K562 (cell line): ENCODE results near the gene BTF3L4. TPM values are rescaled to one million over a fixed set of nuclear protein-coding genes. Genes with fewer than 3 reads are reported as not detected.

Experiments
- ATAC-seq: fragments of 200-7000 bp; cut with Tn5 transposase; 3 replicates; pipeline ENCODE4 v1.9.1; 2020; ENCODE audit warnings: moderate library complexity
- BruUV-seq: library from RNA; stranded (reverse); fragments of 400-500 nt; replicated peaks from 2 replicates; lab custom pipeline; 2021; lab: Mats Ljungman, UMichigan
- CTCF ChIA-PET: fragments of 300-600 bp; formaldehyde crosslinking; extraction: SDS; loops from one replicate; lab custom pipeline; 2021; ENCODE audit warnings: low intra/inter-chr PET ratio; lab: Yijun Ruan, JAX
- POLR2A ChIA-PET: fragments of 300-600, 350-650 bp; sonication (Branson Sonifier 250); formaldehyde crosslinking; extraction: SDS; loops from one replicate; lab custom pipeline; 2021; ENCODE audit warnings: antibody characterized with exemption, inconsistent platforms; lab: Yijun Ruan, JAX
- DNase-seq, 4 experiments: peaks; one replicate each; pipeline versions ENCODE4 v3.0.0 to v3.0.0-alpha.2; 2011 to 2018; ENCODE audit warnings: low spot score in 3 of 4, mixed read lengths in 3 of 4; ENCODE audit errors: extremely low read depth in 1 of 4
- FAIRE-seq: peaks from 2 replicates; lab custom pipeline; 2011; peaks lifted over from hg19 to GRCh38; lab: Jason Lieb, UNC
- H2AFZ ChIP-seq: 2 replicates; pipeline ENCODE4 v1.6.0; 2011; ENCODE audit warnings: low read depth, low read length, control low read depth, inconsistent platforms
- H3K27ac ChIP-seq: fragments of 200-600 bp; 3 replicates; pipeline ENCODE4 v1.8.0; 2011; ENCODE audit warnings: low read depth, mild to moderate bottlenecking, control low read depth, inconsistent platforms, low read length, moderate library complexity, mixed read lengths; ENCODE audit errors: extremely low read depth
- H3K27me3 ChIP-seq, 2 experiments: fragments of 300-600 bp in 1 of 2; 2 replicates in 1 of 2; 3 replicates in 1 of 2; pipeline versions ENCODE4 v1.6.0 to v1.8.0; 2011; ENCODE audit warnings: inconsistent platforms in 2 of 2, low read length in 2 of 2, mild to moderate bottlenecking in 1 of 2, mixed read lengths in 1 of 2, moderate library complexity in 1 of 2; ENCODE audit not compliant: control insufficient read depth in 2 of 2, insufficient read depth in 2 of 2
- H3K36me3 ChIP-seq: fragments of 300-600 bp; 3 replicates; pipeline ENCODE4 v1.8.0; 2011; ENCODE audit warnings: mild to moderate bottlenecking, low read length, inconsistent platforms; ENCODE audit not compliant: control insufficient read depth, insufficient read depth
- H3K4me1 ChIP-seq, 2 experiments: fragments of 200-600 bp in 1 of 2; replicated peaks in 1 of 2; 2 replicates in 1 of 2; 3 replicates in 1 of 2; pipeline versions ENCODE4 v1.5.1 to v1.8.0; 2011; ENCODE audit warnings: inconsistent platforms in 2 of 2, low read length in 2 of 2, mild to moderate bottlenecking in 1 of 2, mixed read lengths in 1 of 2, moderate library complexity in 1 of 2; ENCODE audit not compliant: control insufficient read depth in 2 of 2, insufficient read depth in 2 of 2
- H3K4me2 ChIP-seq: 2 replicates; pipeline ENCODE4 v1.6.1; 2011; ENCODE audit warnings: low read length, control low read depth, inconsistent platforms, mixed read lengths; ENCODE audit not compliant: insufficient read depth
- H3K4me3 ChIP-seq: fragments of 200-600 bp; sonication (generic), shearing (Covaris generic); 2 replicates; pipeline ENCODE4 v1.5.1; 2016; ENCODE audit warnings: control low read depth, inconsistent platforms
- H3K79me2 ChIP-seq: fragments of 200-600 bp; 3 replicates; pipeline ENCODE4 v1.8.0; 2011; ENCODE audit warnings: low read length, inconsistent platforms; ENCODE audit not compliant: control insufficient read depth, insufficient read depth
- H3K9ac ChIP-seq, 2 experiments: 2 replicates each; pipeline versions ENCODE4 v1.6.0 to v1.6.1; 2011; ENCODE audit warnings: low read depth in 2 of 2, low read length in 2 of 2, control low read depth in 1 of 2, inconsistent platforms in 1 of 2, mild to moderate bottlenecking in 1 of 2, mixed read lengths in 1 of 2; ENCODE audit not compliant: insufficient read depth in 1 of 2
- H3K9me1 ChIP-seq: one replicate; pipeline ENCODE4 v1.6.0; 2011; ENCODE audit warnings: inconsistent platforms, mild to moderate bottlenecking, low read length, moderate library complexity; ENCODE audit not compliant: control insufficient read depth, insufficient read depth
- H3K9me3 ChIP-seq: replicated peaks from 2 replicates; pipeline ENCODE4 v1.5.1; 2011; ENCODE audit warnings: low read depth, low read length, inconsistent platforms; ENCODE audit not compliant: control insufficient read depth, insufficient read depth
- H4K20me1 ChIP-seq: replicated peaks from 2 replicates; pipeline ENCODE4 v1.6.1; 2011; ENCODE audit warnings: low read length, inconsistent platforms, mixed read lengths; ENCODE audit not compliant: control insufficient read depth, insufficient read depth
- ARID4B ChIP-seq: sonication (generic); formaldehyde crosslinking; IDR thresholded peaks from 2 replicates; pipeline ENCODE4 v1.8.0; 2022; ENCODE audit warnings: mild to moderate bottlenecking, missing genetic modification reagents
- ATF3 ChIP-seq, 2 experiments: fragments of 450-650 bp in 1 of 2; sonication (generic) in 1 of 2; formaldehyde crosslinking in 1 of 2; IDR thresholded peaks in 1 of 2; conservative IDR thresholded peaks in 1 of 2; 2 replicates each; pipeline versions ENCODE4 v1.6.1 to v1.8.1; 2016 to 2023; ENCODE audit warnings: mild to moderate bottlenecking in 2 of 2, moderate library complexity in 2 of 2, inconsistent platforms in 1 of 2, missing genetic modification reagents in 1 of 2
- FOSL1 ChIP-seq: fragments of 200-800 bp; sonication (Bioruptor generic); conservative IDR thresholded peaks from 2 replicates; pipeline ENCODE4 v1.6.1; 2016; ENCODE audit warnings: missing genetic modification characterization, missing compliant biosample characterization
- FOXA3 ChIP-seq, 2 experiments: fragments of 450-650 bp in 1 of 2; sonication (generic) in 1 of 2; formaldehyde crosslinking; IDR thresholded peaks in 1 of 2; conservative IDR thresholded peaks in 1 of 2; 2 replicates each; pipeline versions ENCODE4 v1.4.0 to v1.8.0; 2020 to 2022; ENCODE audit warnings: mild to moderate bottlenecking in 2 of 2, missing genetic modification reagents in 1 of 2
- LCOR ChIP-seq: sonication (generic); formaldehyde crosslinking; IDR thresholded peaks from 2 replicates; pipeline ENCODE4 v1.8.0; 2022; ENCODE audit warnings: mild to moderate bottlenecking, missing genetic modification reagents
- MBD2 ChIP-seq: sonication (generic); IDR thresholded peaks from 2 replicates; pipeline ENCODE4 v1.6.1; 2016; ENCODE audit warnings: low read depth, borderline replicate concordance
- MEIS2 ChIP-seq: fragments of 450-650 bp; IDR thresholded peaks from 2 replicates; pipeline ENCODE4 v1.6.1; 2014; ENCODE audit warnings: mild to moderate bottlenecking; ENCODE audit not compliant: partially characterized antibody
- RAD21 ChIP-seq, 2 experiments: fragments of 250-450 bp in 1 of 2; fragments of 450-650 bp in 1 of 2; sonication (Bioruptor Pico) in 1 of 2; formaldehyde crosslinking in 1 of 2; IDR thresholded peaks in 1 of 2; conservative IDR thresholded peaks in 1 of 2; 2 replicates each; pipeline versions ENCODE4 v1.4.0 to v1.8.0; 2020 to 2022; ENCODE audit warnings: mild to moderate bottlenecking in 2 of 2, moderate library complexity in 1 of 2
- TEAD4 ChIP-seq, 2 experiments: sonication (generic) in 1 of 2; formaldehyde crosslinking in 1 of 2; IDR thresholded peaks; 2 replicates each; pipeline versions ENCODE4 v1.6.1 to v1.8.0; 2012 to 2022; ENCODE audit warnings: borderline replicate concordance in 1 of 2, inconsistent platforms in 1 of 2, low read length in 1 of 2, mild to moderate bottlenecking in 1 of 2, missing genetic modification reagents in 1 of 2
- ZNF143 ChIP-seq: sonication (generic); formaldehyde crosslinking; IDR thresholded peaks from 2 replicates; pipeline ENCODE4 v1.9.0; 2022; ENCODE audit warnings: mild to moderate bottlenecking, missing genetic modification reagents
- ZNF785 ChIP-seq: fragments of 250-450 bp; sonication (Bioruptor Pico); IDR thresholded peaks from 2 replicates; pipeline ENCODE4 v1.4.0; 2020; ENCODE audit warnings: mild to moderate bottlenecking
- WGBS: fragments of 100-300 bp; shearing (Covaris generic); methylation state at CpG from one replicate; pipeline ENCODE4 v1.1.6; 2016; ENCODE audit warnings: low coverage, mixed read lengths; ENCODE audit not compliant: insufficient coverage; ENCODE audit errors: missing lambda C conversion rate; 5-methylcytosine and 5-hydroxymethylcytosine counted together
- in situ Hi-C: fragments of 300-500 bp; cut with MboI; formaldehyde crosslinking; loops from 4 replicates; pipeline ENCODE4 v1.15.0; 2018; ENCODE audit warnings: inconsistent platforms, mixed read lengths
- intact Hi-C: fragments of 100-400 bp; cut with micrococcal nuclease; formaldehyde crosslinking; loops from 2 replicates; pipeline ENCODE4 v1.14.2; 2022
- polyA plus RNA-seq, 8 experiments: library from polyadenylated mRNA; depleted of rRNA in 4 of 8; stranded (reverse) in 5 of 8; unstranded in 3 of 8; fragments of >200 nt; fragmentation: Nextera tagmentation in 2 of 8; fragmentation: Illumina TruSeq in 1 of 8; extraction: Ambion mirVana in 2 of 8; extraction: Trizol in 1 of 8; gene quantifications; 2 replicates each; pipeline versions ENCODE4 v1.2.1 to v1.2.3, GENCODE V29; 2011 to 2014; ENCODE audit warnings: inconsistent platforms in 1 of 8, missing spikeins in 1 of 8
- total RNA-seq, 7 experiments: library from RNA; depleted of rRNA in 6 of 7; stranded (reverse); fragments of >200 nt in 6 of 7; fragmentation: Illumina TruSeq in 2 of 7; extraction: Trizol in 2 of 7; gene quantifications; 2 replicates each; pipeline versions ENCODE4 v1.2.1 to v1.2.3, GENCODE V29; 2011 to 2021; ENCODE audit warnings: low replicate concordance in 1 of 7
- TF ChIP-seq, protein P1 (sequence below): IDR thresholded peaks from 3 replicates; pipeline ENCODE4 v1.6.1; 2011; ENCODE audit warnings: borderline replicate concordance, mild to moderate bottlenecking; ENCODE audit not compliant: insufficient read length, insufficient read depth

Gene BTF3L4
- total and polyA plus RNA-seq, 9 of the 15 experiments (the other 6 are each of a cell fraction or from before 2014, with no cell fraction given), result 40.1 to 106 (median 88.8) TPM

GRCh38 chr1:52057255-52057654 is 1.2 kb downstream of the BTF3L4 start:
- intact Hi-C loops, result loop anchor here (5.0 kb wide), 1 partner anchor 495 kb away; the partner anchor contains the start of gene TUT4
- no peak for TF ChIP-seq ZNF785 (CRISPR knock-in tag)
- no peak for TF ChIP-seq ZNF143 (CRISPR knock-in tag)
- TF ChIP-seq MEIS2, result peak; percentile 54
- TF ChIP-seq, protein P1, sequence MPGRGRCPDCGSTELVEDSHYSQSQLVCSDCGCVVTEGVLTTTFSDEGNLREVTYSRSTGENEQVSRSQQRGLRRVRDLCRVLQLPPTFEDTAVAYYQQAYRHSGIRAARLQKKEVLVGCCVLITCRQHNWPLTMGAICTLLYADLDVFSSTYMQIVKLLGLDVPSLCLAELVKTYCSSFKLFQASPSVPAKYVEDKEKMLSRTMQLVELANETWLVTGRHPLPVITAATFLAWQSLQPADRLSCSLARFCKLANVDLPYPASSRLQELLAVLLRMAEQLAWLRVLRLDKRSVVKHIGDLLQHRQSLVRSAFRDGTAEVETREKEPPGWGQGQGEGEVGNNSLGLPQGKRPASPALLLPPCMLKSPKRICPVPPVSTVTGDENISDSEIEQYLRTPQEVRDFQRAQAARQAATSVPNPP, result no peak
- TF ChIP-seq MBD2, result no peak
- 0 out of 2 replicates have a peak, but pooled peaks have one; percentile 4 for TF ChIP-seq FOSL1 (tag)
- TF ChIP-seq FOXA3 (CRISPR knock-in tag; conservative IDR thresholded peaks at IDR 0.05 in 1 of 2, IDR thresholded peaks at IDR 0.05 in 1 of 2), result 0 out of 4 replicates have a peak, but pooled peaks have one; percentile 1 to 70
- TF ChIP-seq TEAD4 (IDR thresholded peaks at IDR 0.05; ENCODE audit: low read length), result no peak
- TF ChIP-seq TEAD4 (CRISPR knock-in tag; IDR thresholded peaks at IDR 0.05; ENCODE audit: borderline replicate concordance), result no peak
- peak; percentile 46; the same call in 1 of the 2 replicates for TF ChIP-seq ARID4B (CRISPR knock-in tag)
- TF ChIP-seq ATF3 (IDR thresholded peaks at IDR 0.05), result peak; percentile 21; the same call in 1 of the 2 replicates
- no peak for TF ChIP-seq ATF3 (CRISPR knock-in tag; conservative IDR thresholded peaks at IDR 0.05)
- TF ChIP-seq RAD21 (CRISPR knock-in tag; conservative IDR thresholded peaks at IDR 0.05 in 1 of 2, IDR thresholded peaks at IDR 0.05 in 1 of 2), result 0 out of 4 replicates have a peak, but pooled peaks of 1 of the 2 experiments have one; percentile 2
- TF ChIP-seq LCOR (CRISPR knock-in tag), result 0 out of 2 replicates have a peak, but pooled peaks have one; percentile 20

More at GRCh38 chr1:52057255-52057654, 1.2 kb downstream of the BTF3L4 start:
- Histone ChIP-seq H3K4me1 (peaks cover 5 to 16% of the 10 kb centered on the region in 2 experiments), H3K4me3 (peak overlapping the region; percentile 83), H3K9ac (peak overlapping the region; percentile 93 to 94), H4K20me1 (no peaks in the 10 kb centered on the region), H3K4me2 (peak overlapping the region; percentile 99), H3K9me3 (no peaks in the 10 kb centered on the region), H3K36me3 (peaks cover 39% of the 10 kb centered on the region), H3K9me1 (no peaks in the 10 kb centered on the region), H3K79me2 (peaks cover 77% of the 10 kb centered on the region), H2AFZ (no peak overlapping the region), H3K27me3 (no peaks in the 10 kb centered on the region; a peak in 1 of 5 replicates), H3K27ac (peak overlapping the region; percentile 94)
- FAIRE-seq, result no peak
- ChIA-PET CTCF (no interaction called here), POLR2A (interaction anchor here (1.0 to 3.8 kb wide), 7 partner anchors 8 to 46 kb away, joined by 3 to 32 read pairs (median 5); no protein-coding TSS in a partner anchor)
- ATAC-seq, result no peak
- WGBS, result 0% methylated on average over 1 of the region's 1 CpG
- TSS peak; percentile 64 for BruUV-seq
- in situ Hi-C loops, result no loop called here
- peak in 1 of 4 experiments; percentile 27 for DNase-seq
